Mesothelial cell of epicardium (in vitro differentiated cells): ENCODE results near the gene SNAP25. TPM values are rescaled to one million over a fixed set of nuclear protein-coding genes. Genes with fewer than 3 reads are reported as not detected.

Experiments used
- DNase-seq, 2 experiments: peaks; one replicate each; pipeline ENCODE4 v3.0.0; 2021; ENCODE audit warnings: low spot score in 2 of 2; ENCODE audit not compliant: unreplicated experiment in 2 of 2
- H3K27ac Mint-ChIP-seq: 2 replicates; pipeline ENCODE4 v1.8.0; 2021; ENCODE audit warnings: mixed read lengths
- H3K27me3 Mint-ChIP-seq: 2 replicates; pipeline ENCODE4 v1.8.0; 2021; ENCODE audit warnings: low read depth, mixed read lengths
- H3K36me3 Mint-ChIP-seq: 2 replicates; pipeline ENCODE4 v1.8.0; 2021; ENCODE audit warnings: mixed read lengths
- H3K4me1 Mint-ChIP-seq: 2 replicates; pipeline ENCODE4 v1.8.0; 2021; ENCODE audit warnings: mixed read lengths
- H3K4me3 Mint-ChIP-seq: 2 replicates; pipeline ENCODE4 v1.8.0; 2021; ENCODE audit warnings: mild to moderate bottlenecking, moderate library complexity, mixed read lengths
- H3K9me3 Mint-ChIP-seq: 2 replicates; pipeline ENCODE4 v1.8.0; 2021; ENCODE audit warnings: mixed read lengths
- CTCF ChIP-seq: fragments of 200-600 bp; sonication (generic); IDR thresholded peaks from one replicate; pipeline ENCODE4 v1.5.0; 2021; ENCODE audit warnings: antibody characterized with exemption; ENCODE audit not compliant: unreplicated experiment
- total RNA-seq: library from RNA; stranded (reverse); gene quantifications from 3 replicates; pipeline ENCODE4 v1.2.1, GENCODE V29; 2021

SNAP25 gene
- total RNA-seq, 1 donor from 2014 or later, result 5.0 TPM

- peaks cover 14% of the 10 kb centered on the region for H3K4me1 Mint-ChIP-seq
- no peak for DNase-seq
- H3K27me3 Mint-ChIP-seq, result peaks cover 27% of the 10 kb centered on the region
- H3K27ac Mint-ChIP-seq, result no peak overlapping the region
- no peaks in the 10 kb centered on the region for H3K9me3 Mint-ChIP-seq
- no peak overlapping the region for H3K4me3 Mint-ChIP-seq
- TF ChIP-seq CTCF, result no peak
- no peaks in the 10 kb centered on the region for H3K36me3 Mint-ChIP-seq
Observed at GRCh38 chr20:10306440-10307358, 88.1 kb downstream of the SNAP25 start.

GRCh38 chr20:10307359-10307735 is 88.7 kb downstream of the SNAP25 start:
- Mint-ChIP-seq H3K36me3 (no peaks in the 10 kb centered on the region), H3K4me1 (peaks cover 14% of the 10 kb centered on the region), H3K27ac (no peak overlapping the region), H3K4me3 (no peak overlapping the region), H3K9me3 (no peaks in the 10 kb centered on the region), H3K27me3 (peaks cover 31% of the 10 kb centered on the region)
- DNase-seq, result no peak
- no peak for TF ChIP-seq CTCF

GRCh38 chr20:10308652-10309051 is 90.0 kb downstream of the SNAP25 start:
- peaks cover 33% of the 10 kb centered on the region for H3K27me3 Mint-ChIP-seq
- no peak for DNase-seq
- no peak for TF ChIP-seq CTCF
- H3K9me3 Mint-ChIP-seq, result no peaks in the 10 kb centered on the region
- H3K27ac Mint-ChIP-seq, result no peak overlapping the region
- H3K4me1 Mint-ChIP-seq, result peaks cover 4% of the 10 kb centered on the region
- H3K4me3 Mint-ChIP-seq, result no peak overlapping the region
- H3K36me3 Mint-ChIP-seq, result no peaks in the 10 kb centered on the region

GRCh38 chr20:10309326-10309725 is 90.7 kb downstream of the SNAP25 start:
- H3K9me3 Mint-ChIP-seq, result no peaks in the 10 kb centered on the region
- H3K27ac Mint-ChIP-seq, result no peak overlapping the region
- no peaks in the 10 kb centered on the region for H3K36me3 Mint-ChIP-seq
- peaks cover 7% of the 10 kb centered on the region for H3K4me1 Mint-ChIP-seq
- DNase-seq, result no peak
- no peak for TF ChIP-seq CTCF
- H3K4me3 Mint-ChIP-seq, result no peak overlapping the region
- H3K27me3 Mint-ChIP-seq, result peaks cover 36% of the 10 kb centered on the region

DNA sequence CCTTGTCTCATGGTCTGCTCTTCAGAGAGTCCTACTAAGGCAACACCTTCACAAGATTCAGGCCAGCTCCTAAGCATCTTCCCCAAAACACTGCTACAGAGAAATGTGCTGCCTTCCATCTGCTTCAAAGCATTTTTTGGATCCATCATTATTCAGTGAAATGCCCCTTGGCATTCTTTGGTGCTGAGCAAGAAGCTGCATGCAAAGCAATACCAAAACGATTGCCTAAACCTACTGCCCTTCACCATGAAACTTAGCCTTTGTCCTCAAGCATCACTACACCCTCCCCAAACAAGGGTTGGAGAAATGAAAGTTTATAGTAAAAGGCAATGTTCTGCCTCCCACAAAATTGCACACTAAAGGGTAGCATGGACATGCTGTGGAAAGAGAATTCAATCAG is 93.5 kb downstream of the SNAP25 start:
- H3K4me1 Mint-ChIP-seq, result peaks cover 8% of the 10 kb centered on the region
- H3K27ac Mint-ChIP-seq, result no peak overlapping the region
- no peak for TF ChIP-seq CTCF
- H3K36me3 Mint-ChIP-seq, result no peaks in the 10 kb centered on the region
- no peak for DNase-seq
- H3K4me3 Mint-ChIP-seq, result no peak overlapping the region
- no peaks in the 10 kb centered on the region for H3K9me3 Mint-ChIP-seq
- H3K27me3 Mint-ChIP-seq, result peaks cover 50% of the 10 kb centered on the region
